Effector CD4-positive, alpha-beta T cell (primary cell): ENCODE data around the gene PAX7.
"Not testable (repeated sequence)": the region's sequence is repeated elsewhere in the genome, so short reads cannot be mapped to it uniquely, and the experiment has no call there.

Source experiments
- DNase-seq: peaks from one replicate; pipeline ENCODE4 v3.0.0-alpha.2; 2020

The PAX7 gene

GRCh38 chr1:18767576-18767975 lies 136.9 kb downstream of the PAX7 start:
- not testable (repeated sequence) for DNase-seq

DNA sequence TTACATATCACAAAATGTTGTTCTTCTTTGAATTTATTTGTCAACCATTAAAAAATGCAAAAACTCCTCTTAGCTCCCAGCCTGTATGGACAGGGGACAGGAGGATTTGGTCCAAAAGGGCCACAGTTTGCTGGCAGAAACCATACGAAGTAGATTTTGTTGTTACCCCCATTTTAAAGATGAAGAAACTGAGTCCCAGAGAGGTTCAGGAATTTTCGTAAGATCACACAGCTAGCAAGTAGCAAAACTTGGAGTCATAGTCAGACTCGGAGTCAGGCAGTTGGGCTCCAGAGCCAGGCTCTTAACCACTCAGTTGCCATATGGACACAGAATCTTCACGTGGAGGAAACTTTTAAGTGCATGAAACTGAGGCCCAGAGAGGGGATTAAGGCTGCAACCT lies 137.4 kb downstream of the PAX7 start:
- no peak for DNase-seq

GRCh38 chr1:18769140-18769539 lies 138.5 kb downstream of the PAX7 start:
- DNase-seq, result no peak

GRCh38 chr1:18770799-18771198 lies 140.2 kb downstream of the PAX7 start:
- no peak for DNase-seq

- no peak for DNase-seq
These were observed 143.1 kb downstream of the PAX7 start for GRCh38 chr1:18773753-18774152.

GRCh38 chr1:18775341-18775740 lies 144.7 kb downstream of the PAX7 start:
- no peak for DNase-seq

GRCh38 chr1:18776777-18777176 lies 146.1 kb downstream of the PAX7 start:
- DNase-seq, result no peak

- no peak for DNase-seq
These were observed 147.8 kb downstream of the PAX7 start for GRCh38 chr1:18778437-18778836.

DNA sequence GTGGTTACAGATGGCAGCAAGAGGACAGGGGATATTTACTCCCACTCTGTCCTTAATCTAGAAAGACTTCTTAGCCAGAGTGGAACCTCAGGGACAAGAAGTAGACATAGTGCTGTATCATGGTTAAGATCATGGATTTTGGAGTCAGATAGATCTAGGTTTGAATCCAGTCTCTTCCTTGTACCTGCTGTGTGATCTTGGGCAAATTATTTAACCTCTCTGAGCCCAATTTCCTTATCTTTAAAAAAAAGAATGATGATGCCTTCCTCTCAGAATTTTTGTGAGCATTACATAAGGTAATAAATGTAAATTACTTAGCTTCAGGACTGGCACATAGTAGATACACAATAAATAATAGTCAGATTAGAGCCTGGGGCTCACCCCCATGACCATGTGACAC lies 150.4 kb downstream of the PAX7 start:
- no peak for DNase-seq

- no peak for DNase-seq
These were observed 153.2 kb downstream of the PAX7 start for GRCh38 chr1:18783705-18784481.

DNA sequence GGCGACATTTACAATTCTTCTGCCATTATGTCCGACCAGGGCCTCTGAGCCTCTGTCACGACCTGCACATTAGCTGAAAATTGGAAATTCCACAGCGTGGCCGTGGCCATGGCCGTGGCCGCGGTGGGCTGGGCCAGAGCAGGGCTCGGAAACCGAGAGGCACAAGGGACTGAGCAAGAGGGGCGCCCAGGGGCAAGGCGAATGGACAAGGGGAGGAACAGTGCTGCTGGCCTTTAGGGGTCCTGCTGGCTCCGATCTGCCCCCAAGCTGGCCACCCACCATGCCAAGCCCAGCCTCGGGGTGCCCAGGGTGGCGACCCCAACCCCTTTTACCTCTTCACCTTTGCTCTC lies 153.8 kb downstream of the PAX7 start:
- no peak for DNase-seq

DNA sequence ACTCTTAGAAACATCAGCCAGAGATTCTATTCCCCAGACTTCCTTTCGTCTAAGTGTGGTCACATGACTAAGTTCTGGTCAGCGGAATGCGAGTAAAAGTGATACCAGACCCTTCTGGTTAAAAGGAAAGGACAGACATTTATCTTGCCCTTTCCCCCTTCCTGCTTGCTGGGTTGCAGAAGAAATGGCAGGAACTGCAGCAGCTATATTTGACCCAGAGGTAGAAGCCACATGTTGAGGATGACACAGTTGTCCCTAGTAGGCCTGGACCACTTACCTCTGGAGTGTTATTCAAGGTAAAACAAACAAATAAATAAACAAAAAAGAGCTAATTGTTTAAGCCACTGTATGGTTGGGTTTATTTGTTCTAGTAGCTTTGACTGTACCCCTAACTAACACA lies 155.5 kb downstream of the PAX7 start:
- no peak for DNase-seq

DNA sequence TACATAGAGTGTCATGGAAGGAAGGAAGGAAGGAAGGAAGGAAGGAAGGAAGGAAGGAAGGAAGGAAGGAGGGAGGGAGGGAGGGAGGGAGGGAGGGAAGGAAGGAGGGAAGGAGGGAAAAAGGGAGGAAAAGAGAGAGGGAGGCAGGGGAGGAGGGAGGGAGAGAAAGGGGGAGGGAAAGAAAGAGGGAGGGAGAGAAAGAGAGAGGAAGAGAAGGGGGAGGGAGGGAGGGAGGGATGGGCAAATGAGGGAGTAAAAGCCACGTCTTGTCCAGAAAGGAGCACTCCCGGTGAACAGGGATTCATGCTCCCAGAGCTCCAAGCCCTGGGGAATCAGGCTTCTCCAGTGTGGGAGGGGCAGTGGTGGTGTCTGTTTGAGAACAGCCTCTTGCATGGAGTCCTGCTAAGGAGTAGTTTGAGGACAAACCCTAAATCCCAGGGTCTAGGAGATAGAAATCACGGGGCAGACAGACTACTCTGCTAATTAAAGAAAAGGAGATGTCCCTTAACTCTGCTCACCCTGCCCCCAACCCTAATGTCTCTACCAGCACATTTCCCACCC lies 157.3 kb downstream of the PAX7 start:
- no peak for DNase-seq

GRCh38 chr1:18789246-18789645 lies 158.6 kb downstream of the PAX7 start:
- no peak for DNase-seq

DNA sequence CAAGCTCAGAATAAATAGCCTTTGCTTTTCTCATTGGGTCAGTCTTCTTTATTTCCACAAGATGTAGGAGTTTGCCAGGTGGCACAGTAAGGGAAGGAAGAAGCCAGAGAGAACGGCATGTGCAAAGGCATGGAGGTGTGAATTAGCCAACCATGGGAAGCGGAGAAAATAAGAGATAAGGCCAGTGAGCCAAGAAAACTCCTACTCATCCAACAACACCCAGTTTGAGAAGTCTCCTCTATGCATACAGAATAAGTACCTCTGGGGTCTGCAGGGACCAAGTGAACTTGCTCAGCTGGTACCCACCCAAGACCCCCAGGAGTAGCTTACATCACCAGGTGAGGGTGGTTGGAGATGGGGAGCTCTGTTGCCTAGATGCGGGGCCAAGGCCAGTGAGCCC lies 162.1 kb downstream of the PAX7 start:
- no peak for DNase-seq

DNA sequence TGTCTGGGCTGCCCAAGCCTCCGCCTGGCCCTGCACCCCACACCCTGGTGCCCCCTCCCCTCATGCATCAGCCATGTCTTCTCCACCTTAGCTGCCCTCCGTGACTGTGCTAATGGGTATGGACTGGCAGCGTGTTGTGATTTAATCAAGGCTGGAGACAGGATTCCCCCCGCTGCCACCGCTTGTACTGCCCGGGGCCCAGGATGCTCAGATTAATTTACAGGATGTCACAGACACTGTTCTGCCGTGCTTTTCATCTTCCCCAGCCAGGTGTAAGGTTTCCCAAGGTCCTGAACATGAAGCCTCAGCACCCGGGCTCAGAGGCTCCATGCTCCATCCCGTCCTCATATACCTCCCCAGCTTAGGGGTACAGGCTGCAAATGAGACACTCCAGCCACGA lies 162.5 kb downstream of the PAX7 start:
- no peak for DNase-seq

GRCh38 chr1:18794051-18794450 lies 163.4 kb downstream of the PAX7 start:
- DNase-seq, result no peak

DNA sequence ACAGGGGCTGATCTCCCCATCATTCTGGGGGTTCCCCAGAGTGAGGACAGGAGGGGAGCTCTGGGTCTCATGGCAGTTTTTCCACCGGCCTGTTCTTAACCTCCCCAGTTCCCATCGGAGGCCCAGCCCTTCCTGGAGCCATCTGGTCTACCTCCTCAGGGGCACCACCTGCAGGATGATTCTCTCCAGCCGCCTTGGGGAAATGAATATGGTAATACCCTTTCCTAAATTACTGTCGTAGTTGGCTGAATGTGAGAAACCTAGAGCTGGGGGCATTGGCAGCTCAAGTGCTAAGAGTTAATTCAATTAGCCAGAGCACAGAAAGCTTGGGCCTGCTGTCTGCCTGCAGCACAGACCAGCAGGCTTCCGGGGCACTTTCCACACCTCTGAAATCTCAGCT lies 163.9 kb downstream of the PAX7 start:
- DNase-seq, result no peak

DNA sequence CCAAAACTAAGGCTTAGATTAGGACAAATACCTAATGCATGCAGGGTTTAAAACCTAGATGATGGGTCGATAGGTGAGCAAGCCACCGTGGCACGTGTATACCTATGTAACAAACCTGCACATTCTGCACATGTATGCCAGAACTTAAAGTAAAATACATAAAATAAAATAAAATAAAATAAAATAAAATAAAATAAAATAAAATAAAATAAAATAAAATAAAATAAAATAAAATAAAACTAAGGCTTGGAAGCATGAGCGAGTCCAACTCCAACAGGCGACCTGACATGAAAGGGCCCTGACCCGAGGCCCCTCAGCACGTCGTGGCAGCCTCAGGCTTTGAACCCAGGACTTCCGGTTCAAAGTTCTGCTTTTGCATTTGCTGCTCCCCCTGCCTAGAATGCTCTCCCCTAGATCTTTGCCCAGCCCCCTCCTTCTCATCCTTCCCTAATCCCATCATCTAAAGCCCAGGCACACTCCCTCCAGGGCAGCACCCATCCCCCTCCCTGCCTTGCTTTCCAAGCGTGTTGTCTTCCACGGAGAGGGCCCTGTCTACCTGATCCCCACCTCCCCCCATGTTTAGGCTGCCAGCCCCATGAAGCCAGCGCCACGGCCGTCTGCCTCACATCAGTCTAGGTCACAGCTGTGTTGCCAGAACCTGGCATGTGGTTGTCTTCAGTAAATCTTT lies 164.5 kb downstream of the PAX7 start:
- no peak for DNase-seq

DNA sequence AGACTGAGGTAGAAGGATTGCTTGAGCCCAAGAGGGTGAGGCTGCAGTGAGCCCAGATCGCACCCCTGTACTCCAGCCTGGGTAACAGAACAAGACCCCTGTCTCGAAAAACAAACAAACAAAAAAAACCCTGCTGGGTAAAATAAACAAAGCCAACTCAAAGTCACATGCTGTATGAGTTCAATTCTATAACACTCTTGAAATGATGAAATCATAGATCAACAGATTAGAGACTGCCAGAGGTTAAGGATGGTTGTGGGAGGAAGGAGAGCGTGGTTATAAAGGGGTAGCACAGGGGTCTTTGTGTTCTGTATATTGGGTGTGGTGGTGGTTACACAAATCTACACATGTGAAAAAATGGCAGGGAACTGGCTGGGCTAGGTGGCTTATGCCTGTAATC lies 166.3 kb downstream of the PAX7 start:
- no peak for DNase-seq
